Smooth muscle cell (in vitro differentiated cells): ENCODE data around the gene DACH2. TPM values are rescaled to one million over a fixed set of nuclear protein-coding genes. Genes with fewer than 3 reads are reported as not detected.

Experiments used
- DNase-seq: peaks from one replicate; lab custom pipeline; 2025; ENCODE audit not compliant: unreplicated experiment; lab: John Stamatoyannopoulos, UW
- H2AFZ ChIP-seq: fragments of 200-600 bp; sonication (generic); 2 replicates; pipeline ENCODE4 v1.6.0; 2016; ENCODE audit warnings: antibody characterized with exemption, low read depth, mild to moderate bottlenecking
- H3F3A ChIP-seq: fragments of 200-600 bp; sonication (generic); 2 replicates; pipeline ENCODE4 v1.6.0; 2017; ENCODE audit warnings: antibody characterized with exemption, low read depth
- H3K27ac ChIP-seq: fragments of 200-600 bp; sonication (generic); 2 replicates; pipeline ENCODE4 v1.5.1; 2016; ENCODE audit warnings: low read depth, mild to moderate bottlenecking
- H3K27me3 ChIP-seq: fragments of 200-600 bp; sonication (generic); 2 replicates; pipeline ENCODE4 v1.6.1; 2016; ENCODE audit warnings: low read depth, mild to moderate bottlenecking
- H3K36me3 ChIP-seq: fragments of 200-600 bp; sonication (generic); 2 replicates; pipeline ENCODE4 v1.5.1; 2016; ENCODE audit warnings: low read depth
- H3K4me1 ChIP-seq: fragments of 200-600 bp; sonication (generic); 2 replicates; pipeline ENCODE4 v1.5.1; 2016; ENCODE audit warnings: low read depth
- H3K4me2 ChIP-seq: fragments of 200-600 bp; sonication (generic); 2 replicates; pipeline ENCODE4 v1.6.0; 2016; ENCODE audit warnings: mild to moderate bottlenecking
- H3K4me3 ChIP-seq: fragments of 200-600 bp; sonication (generic); 2 replicates; pipeline ENCODE4 v1.5.1; 2016; ENCODE audit warnings: mild to moderate bottlenecking
- H3K79me2 ChIP-seq: fragments of 200-600 bp; sonication (generic); 2 replicates; pipeline ENCODE4 v1.6.0; 2016; ENCODE audit warnings: low read depth, mild to moderate bottlenecking
- H3K9ac ChIP-seq: fragments of 200-600 bp; sonication (generic); 2 replicates; pipeline ENCODE4 v1.6.0; 2016; ENCODE audit warnings: low read depth
- H3K9me3 ChIP-seq: fragments of 200-600 bp; sonication (generic); replicated peaks from 2 replicates; pipeline ENCODE4 v1.5.1; 2016; ENCODE audit warnings: low read depth
- H4K20me1 ChIP-seq: fragments of 200-600 bp; sonication (generic); 2 replicates; pipeline ENCODE4 v1.6.0; 2016; ENCODE audit warnings: low read depth
- CTCF ChIP-seq: fragments of 200-600 bp; sonication (generic); IDR thresholded peaks from 2 replicates; pipeline ENCODE4 v1.5.1; 2017; ENCODE audit warnings: borderline replicate concordance, mild to moderate bottlenecking, antibody characterized with exemption; ENCODE audit not compliant: insufficient read depth, poor library complexity, severe bottlenecking
- WGBS: methylation state at CpG from one replicate; pipeline ENCODE4 v1.1.7; 2016; ENCODE audit warnings: low lambda C conversion rate; 5-methylcytosine and 5-hydroxymethylcytosine counted together
- polyA plus RNA-seq: library from polyadenylated mRNA; unstranded; fragments of >200 nt; fragmentation: Nextera tagmentation; extraction: Ambion mirVana; gene quantifications from 2 replicates; pipeline ENCODE4 v1.2.1, GENCODE V29; 2016
- total RNA-seq: library from RNA; depleted of rRNA; stranded (reverse); fragments of >200 nt; gene quantifications from 2 replicates; pipeline ENCODE4 v1.2.3, GENCODE V29; 2014

The DACH2 gene
- total and polyA plus RNA-seq, 2 experiments from 2014 or later, result 0.13 to 0.30 TPM

DNA sequence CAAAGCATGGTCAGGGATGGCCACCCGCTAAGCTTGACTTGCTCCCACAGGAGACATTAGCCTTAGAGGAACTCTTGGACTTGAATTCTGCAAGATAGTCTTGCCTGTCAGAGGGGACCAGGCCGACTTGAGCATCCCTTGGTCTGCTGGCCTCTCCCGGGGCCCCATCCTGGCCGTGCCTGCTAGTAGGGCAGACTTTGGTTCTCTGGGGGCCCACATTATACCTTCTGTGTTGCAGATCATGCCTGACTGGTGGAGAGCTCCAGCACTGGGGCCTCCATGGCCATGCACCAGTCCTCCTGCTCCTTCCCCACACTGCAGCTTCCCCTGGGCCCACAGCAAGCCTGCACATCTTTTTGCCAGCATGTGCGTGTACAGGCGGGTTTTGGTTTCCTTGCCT lies 46.5 kb downstream of the DACH2 start:
- WGBS, result 91% methylated on average over 6 of the region's 6 CpGs
- Histone ChIP-seq H3K79me2 (no peaks in the 10 kb centered on the region), H3F3A (no peaks in the 10 kb centered on the region), H3K4me3 (no peak overlapping the region), H3K4me1 (no peaks in the 10 kb centered on the region), H3K27ac (no peak overlapping the region), H3K9ac (no peak overlapping the region), H3K36me3 (no peaks in the 10 kb centered on the region), H3K4me2 (no peak overlapping the region), H3K27me3 (no peaks in the 10 kb centered on the region), H2AFZ (no peak overlapping the region), H4K20me1 (no peaks in the 10 kb centered on the region), H3K9me3 (peaks cover 6% of the 10 kb centered on the region)
- DNase-seq, result no peak
- TF ChIP-seq CTCF, result no peak

DNA sequence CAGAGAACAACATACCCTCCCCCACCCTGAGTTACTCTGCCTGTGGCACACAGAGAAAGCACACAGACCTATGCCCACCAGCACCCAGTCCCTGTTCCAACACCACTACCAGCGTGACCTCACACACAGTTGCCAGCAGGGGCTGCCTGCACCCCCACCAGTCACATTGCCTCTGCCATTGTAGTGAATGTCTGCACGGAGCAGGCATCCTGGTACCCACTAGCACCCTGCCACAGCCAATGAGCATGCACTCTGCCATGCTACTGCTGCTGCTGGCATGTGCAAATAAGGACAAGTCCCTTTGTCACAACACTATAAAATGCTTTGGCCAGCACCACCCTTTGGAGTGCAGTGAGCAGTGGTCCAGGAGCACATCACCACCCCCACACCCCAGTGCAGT lies 47.1 kb downstream of the DACH2 start:
- TF ChIP-seq CTCF, result no peak
- no peak overlapping the region for H2AFZ ChIP-seq
- no peak overlapping the region for H3K27ac ChIP-seq
- no peaks in the 10 kb centered on the region for H3K36me3 ChIP-seq
- no peak overlapping the region for H3K9ac ChIP-seq
- H3K79me2 ChIP-seq, result no peaks in the 10 kb centered on the region
- DNase-seq, result no peak
- H3K4me1 ChIP-seq, result no peaks in the 10 kb centered on the region
- H3K27me3 ChIP-seq, result no peaks in the 10 kb centered on the region
- H3K4me3 ChIP-seq, result no peak overlapping the region
- no peaks in the 10 kb centered on the region for H3F3A ChIP-seq
- WGBS, result 87% methylated on average over 2 of the region's 2 CpGs
- H4K20me1 ChIP-seq, result no peaks in the 10 kb centered on the region
- H3K4me2 ChIP-seq, result no peak overlapping the region
- peaks cover 6% of the 10 kb centered on the region for H3K9me3 ChIP-seq

- Histone ChIP-seq H3K79me2 (no peaks in the 10 kb centered on the region), H3K9me3 (peaks cover 6% of the 10 kb centered on the region), H3K27ac (no peak overlapping the region), H3K36me3 (no peaks in the 10 kb centered on the region), H3K27me3 (no peaks in the 10 kb centered on the region), H2AFZ (no peak overlapping the region), H3F3A (no peaks in the 10 kb centered on the region), H3K4me3 (no peak overlapping the region), H4K20me1 (no peaks in the 10 kb centered on the region), H3K9ac (no peak overlapping the region), H3K4me1 (no peaks in the 10 kb centered on the region), H3K4me2 (no peak overlapping the region)
- 61% methylated on average over 1 of the region's 1 CpG for WGBS
- TF ChIP-seq CTCF, result no peak
- DNase-seq, result no peak
Observed at GRCh38 chrX:86197815-86198214, 49.6 kb downstream of the DACH2 start.

- Histone ChIP-seq H3K4me1 (no peaks in the 10 kb centered on the region), H3K4me3 (no peak overlapping the region), H3F3A (no peaks in the 10 kb centered on the region), H4K20me1 (no peaks in the 10 kb centered on the region), H3K9me3 (no peaks in the 10 kb centered on the region), H3K27ac (no peak overlapping the region), H3K27me3 (no peaks in the 10 kb centered on the region), H3K9ac (no peak overlapping the region), H3K36me3 (no peaks in the 10 kb centered on the region), H2AFZ (no peak overlapping the region), H3K79me2 (no peaks in the 10 kb centered on the region), H3K4me2 (no peak overlapping the region)
- no peak for DNase-seq
- TF ChIP-seq CTCF, result no peak
- 46% methylated on average over 3 of the region's 3 CpGs for WGBS
Observed at GRCh38 chrX:86210772-86211171, 62.5 kb downstream of the DACH2 start.
